ENCODE data around the gene FMNL2. TPM values are rescaled to one million over a fixed set of nuclear protein-coding genes. Genes with fewer than 3 reads are reported as not detected.

The FMNL2 gene
- total and polyA plus RNA-seq, 2 experiments from 2014 or later: 16.5 to 45.4 TPM

- no peak for ATAC-seq
- no peaks in the 10 kb centered on the region for H3K27me3 ChIP-seq (ENCODE audit: insufficient read depth)
- H3K4me1 Mint-ChIP-seq: peaks cover 55% of the 10 kb centered on the region
- no peak overlapping the region for H3K4me2 ChIP-seq
- H3K4me3 Mint-ChIP-seq: no peak overlapping the region
- H3F3A ChIP-seq (replicated peaks; ENCODE audit: low read depth): no peaks in the 10 kb centered on the region
- peaks cover 12% of the 10 kb centered on the region; the same call in 2 of the 3 replicates for H3K36me3 Mint-ChIP-seq (ENCODE audit: low read depth)
- no peaks in the 10 kb centered on the region for H3K36me3 ChIP-seq (ENCODE audit: insufficient read depth)
- H3K27me3 Mint-ChIP-seq (ENCODE audit: insufficient read depth, low read depth, poor library complexity): peaks cover 2% of the 10 kb centered on the region
- H3K9me2 ChIP-seq (ENCODE audit: insufficient read depth): peaks cover 4% of the 10 kb centered on the region; the same call in 1 of the 2 replicates
- DNase-seq (ENCODE audit: low spot score): no peak
- no peak for TF ChIP-seq EZH2phosphoT487 (IDR thresholded peaks at IDR 0.05; ENCODE audit: unreplicated experiment)
- no peak for TF ChIP-seq ZNF331 (CRISPR knock-in tag; IDR thresholded peaks at IDR 0.05; ENCODE audit: low read depth)
- no peak overlapping the region for H3K27ac ChIP-seq (ENCODE audit: low read depth)
- no peak overlapping the region for H2AFZ ChIP-seq
- H3K9me3 Mint-ChIP-seq: peaks cover 9% of the 10 kb centered on the region; the same call in 2 of the 3 replicates
- no peak overlapping the region for H3K27ac Mint-ChIP-seq
- no peak overlapping the region for H3K4me3 ChIP-seq
- no peaks in the 10 kb centered on the region; the same call in 1 of the 2 replicates for H4K20me1 ChIP-seq (replicated peaks; ENCODE audit: insufficient read depth)
- H3K4me1 ChIP-seq (ENCODE audit: insufficient read depth): peaks cover 14% of the 10 kb centered on the region
- peaks cover 95% of the 10 kb centered on the region for H3K79me2 ChIP-seq (replicated peaks; ENCODE audit: insufficient read depth)
Measured at GRCh38 chr2:152499331-152499816, 164.4 kb downstream of the FMNL2 start.

DNA sequence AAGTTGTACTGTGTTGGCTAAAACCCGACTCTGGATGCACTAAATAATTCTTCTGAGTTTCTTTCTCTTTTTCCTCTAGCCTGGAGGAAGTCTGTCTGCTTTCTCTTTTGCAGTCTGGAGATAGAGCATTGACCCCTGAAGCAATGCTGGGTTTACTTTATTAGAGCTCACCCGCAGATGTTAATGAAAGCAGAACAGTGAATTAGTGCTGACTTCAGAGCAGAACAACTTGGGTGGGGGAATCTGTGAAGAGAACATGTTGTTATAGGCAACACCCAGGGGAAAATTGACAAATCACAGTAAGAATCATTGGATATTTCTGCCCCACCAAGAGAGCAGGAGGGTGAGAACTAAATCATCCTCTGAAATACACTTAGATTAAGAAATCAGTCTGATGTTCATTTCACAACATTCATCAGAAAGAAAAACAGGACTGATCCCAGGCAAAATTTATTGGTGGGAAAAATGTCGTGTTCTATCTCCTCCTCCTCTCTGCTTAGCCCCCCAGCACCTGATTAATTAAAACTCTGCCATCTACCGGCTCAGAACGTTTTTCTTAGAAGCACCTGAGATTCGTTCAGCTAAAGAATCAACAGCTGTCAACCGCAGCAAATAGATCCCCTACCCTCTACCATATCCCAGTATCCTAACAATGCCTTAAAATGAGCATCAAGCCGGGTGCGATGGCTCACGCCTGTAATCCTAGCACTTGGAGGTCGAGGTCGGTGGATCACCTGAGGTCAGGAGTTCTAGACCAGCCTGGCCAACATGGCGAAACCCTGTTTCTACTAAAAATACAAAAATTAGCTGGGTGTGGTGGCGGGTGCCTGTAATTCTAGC lies 165.1 kb downstream of the FMNL2 start:
- peak; percentile 37 for DNase-seq (ENCODE audit: low spot score)
- ATAC-seq: peak; percentile 68
- Histone ChIP-seq H3F3A (replicated peaks; ENCODE audit: low read depth) (no peaks in the 10 kb centered on the region), H3K9me2 (ENCODE audit: insufficient read depth) (peaks cover 4% of the 10 kb centered on the region; the same call in 1 of the 2 replicates), H3K36me3 (ENCODE audit: insufficient read depth) (no peaks in the 10 kb centered on the region), H3K4me3 (no peak overlapping the region), H3K79me2 (replicated peaks; ENCODE audit: insufficient read depth) (peaks cover 90% of the 10 kb centered on the region), H3K27me3 (ENCODE audit: insufficient read depth) (no peaks in the 10 kb centered on the region), H3K4me2 (no peak overlapping the region), H4K20me1 (replicated peaks; ENCODE audit: insufficient read depth) (no peaks in the 10 kb centered on the region; the same call in 1 of the 2 replicates), H2AFZ (no peak overlapping the region), H3K4me1 (ENCODE audit: insufficient read depth) (peaks cover 7% of the 10 kb centered on the region), H3K27ac (ENCODE audit: low read depth) (no peak overlapping the region)
- Mint-ChIP-seq H3K9me3 (peaks cover 9% of the 10 kb centered on the region; the same call in 2 of the 3 replicates), H3K36me3 (ENCODE audit: low read depth) (peaks cover 12% of the 10 kb centered on the region; the same call in 2 of the 3 replicates), H3K27me3 (ENCODE audit: insufficient read depth, low read depth, poor library complexity) (peaks cover 1% of the 10 kb centered on the region), H3K27ac (no peak overlapping the region), H3K4me1 (peaks cover 57% of the 10 kb centered on the region), H3K4me3 (no peak overlapping the region)
- no peak for TF ChIP-seq CREB1 (CRISPR knock-in tag; IDR thresholded peaks at IDR 0.05; ENCODE audit: low read depth)
- no peak for TF ChIP-seq ZNF114 (CRISPR knock-in tag; IDR thresholded peaks at IDR 0.05)
- TF ChIP-seq ZNF331 (CRISPR knock-in tag; IDR thresholded peaks at IDR 0.05; ENCODE audit: low read depth): no peak
- no peak for TF ChIP-seq STAT1 (IDR thresholded peaks at IDR 0.05; ENCODE audit: unreplicated experiment)
- TF ChIP-seq EZH2 (IDR thresholded peaks at IDR 0.05; ENCODE audit: low read depth, unreplicated experiment): no peak
- TF ChIP-seq, protein P1, sequence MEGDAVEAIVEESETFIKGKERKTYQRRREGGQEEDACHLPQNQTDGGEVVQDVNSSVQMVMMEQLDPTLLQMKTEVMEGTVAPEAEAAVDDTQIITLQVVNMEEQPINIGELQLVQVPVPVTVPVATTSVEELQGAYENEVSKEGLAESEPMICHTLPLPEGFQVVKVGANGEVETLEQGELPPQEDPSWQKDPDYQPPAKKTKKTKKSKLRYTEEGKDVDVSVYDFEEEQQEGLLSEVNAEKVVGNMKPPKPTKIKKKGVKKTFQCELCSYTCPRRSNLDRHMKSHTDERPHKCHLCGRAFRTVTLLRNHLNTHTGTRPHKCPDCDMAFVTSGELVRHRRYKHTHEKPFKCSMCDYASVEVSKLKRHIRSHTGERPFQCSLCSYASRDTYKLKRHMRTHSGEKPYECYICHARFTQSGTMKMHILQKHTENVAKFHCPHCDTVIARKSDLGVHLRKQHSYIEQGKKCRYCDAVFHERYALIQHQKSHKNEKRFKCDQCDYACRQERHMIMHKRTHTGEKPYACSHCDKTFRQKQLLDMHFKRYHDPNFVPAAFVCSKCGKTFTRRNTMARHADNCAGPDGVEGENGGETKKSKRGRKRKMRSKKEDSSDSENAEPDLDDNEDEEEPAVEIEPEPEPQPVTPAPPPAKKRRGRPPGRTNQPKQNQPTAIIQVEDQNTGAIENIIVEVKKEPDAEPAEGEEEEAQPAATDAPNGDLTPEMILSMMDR (conservative IDR thresholded peaks at IDR 0.05; ENCODE audit: low read depth in 2 of 2): peak; percentile 21 to 37; a peak in 2 of 4 replicates
